ENCODE data around the gene GDF11.

Gene GDF11

GRCh38 chr12:55707841-55708694 lies 34.9 kb upstream of the GDF11 start, which contains the start of gene ITGA7:
ITGA7 (minus strand) TSS chr12:55707904; CDS start chr12:55707682, 222 bp downstream.
- no peak for DNase-seq

- DNase-seq, result no peak
Measured at GRCh38 chr12:55708695-55709233, 34.2 kb upstream of the GDF11 start.

GRCh38 chr12:55711786-55712553 lies 31.0 kb upstream of the GDF11 start:
- DNase-seq, result no peak

GRCh38 chr12:55712700-55713415 lies 30.1 kb upstream of the GDF11 start:
- DNase-seq, result no peak

GRCh38 chr12:55713721-55714120 lies 29.2 kb upstream of the GDF11 start:
- no peak for DNase-seq

- DNase-seq, result no peak
Measured at GRCh38 chr12:55715169-55715764, 27.7 kb upstream of the GDF11 start.

GRCh38 chr12:55715833-55716581 lies 26.9 kb upstream of the GDF11 start, which contains the start of gene BLOC1S1:
BLOC1S1 (plus strand) TSS chr12:55716046; CDS start chr12:55716052, 6 bp downstream.
- DNase-seq, result peak; percentile 70 to 88

- DNase-seq, result no peak
Measured at GRCh38 chr12:55716582-55716957, 26.4 kb upstream of the GDF11 start.

GRCh38 chr12:55717011-55718007 lies 25.6 kb upstream of the GDF11 start:
- no peak for DNase-seq

GRCh38 chr12:55718015-55718414 lies 24.9 kb upstream of the GDF11 start:
- DNase-seq, result no peak

- no peak for DNase-seq
Measured at GRCh38 chr12:55718624-55719275, 24.2 kb upstream of the GDF11 start.

- no peak for DNase-seq
Measured at GRCh38 chr12:55719371-55719770, 23.6 kb upstream of the GDF11 start.

- no peak for DNase-seq
Measured at GRCh38 chr12:55720071-55720564, 22.8 kb upstream of the GDF11 start, which contains the start of gene RDH5. RDH5 (plus strand) TSS chr12:55720393; CDS start chr12:55721185, 792 bp downstream.

GRCh38 chr12:55720894-55721444 lies 22.0 kb upstream of the GDF11 start:
- peak in 1 of 2 donors; percentile 18 for DNase-seq

- no peak for DNase-seq
Measured at GRCh38 chr12:55721601-55722213, 21.2 kb upstream of the GDF11 start.

GRCh38 chr12:55722948-55723347 lies 20.0 kb upstream of the GDF11 start:
- no peak for DNase-seq

GRCh38 chr12:55723516-55724225 lies 19.3 kb upstream of the GDF11 start:
- DNase-seq, result no peak
